Memory B cell (primary cell): ENCODE results near the gene CNPY1.
"Not testable (repeated sequence)": the region's sequence is repeated elsewhere in the genome, so short reads cannot be mapped to it uniquely, and the experiment has no call there.

Experiments
- ATAC-seq: fragments of 150-1000 bp; cut with Tn5 transposase; 2 replicates; pipeline ENCODE4 v1.10.0; 2021; ENCODE audit warnings: low read depth, mild to moderate bottlenecking, moderate library complexity
- DNase-seq, 2 donors: peaks; one replicate each; pipeline ENCODE4 v3.0.0; 2022; ENCODE audit warnings: low spot score in 2 of 2
- H3K27ac Mint-ChIP-seq: one replicate; pipeline ENCODE4 v1.8.0; 2022; ENCODE audit warnings: mild to moderate bottlenecking, moderate library complexity, mixed read lengths
- H3K27me3 Mint-ChIP-seq: one replicate; pipeline ENCODE4 v1.8.0; 2022; ENCODE audit warnings: mixed read lengths
- H3K36me3 Mint-ChIP-seq: one replicate; pipeline ENCODE4 v1.8.0; 2022; ENCODE audit warnings: mild to moderate bottlenecking, mixed read lengths
- H3K4me1 Mint-ChIP-seq: one replicate; pipeline ENCODE4 v1.8.0; 2022; ENCODE audit warnings: mixed read lengths
- H3K4me3 Mint-ChIP-seq: one replicate; pipeline ENCODE4 v1.8.0; 2022; ENCODE audit warnings: mild to moderate bottlenecking, moderate library complexity, mixed read lengths
- H3K9me3 Mint-ChIP-seq: one replicate; pipeline ENCODE4 v1.8.0; 2022; ENCODE audit warnings: mixed read lengths

CNPY1 gene

GRCh38 chr7:155546449-155546848 lies at the start of gene CNPY1:
CNPY1 (minus strand) TSS chr7:155546559; CDS start chr7:155545929, 630 bp downstream.
- not testable (repeated sequence) for H3K4me1 Mint-ChIP-seq, H3K27me3 Mint-ChIP-seq, DNase-seq, H3K9me3 Mint-ChIP-seq, ATAC-seq, H3K36me3 Mint-ChIP-seq, H3K27ac Mint-ChIP-seq, H3K4me3 Mint-ChIP-seq

DNA sequence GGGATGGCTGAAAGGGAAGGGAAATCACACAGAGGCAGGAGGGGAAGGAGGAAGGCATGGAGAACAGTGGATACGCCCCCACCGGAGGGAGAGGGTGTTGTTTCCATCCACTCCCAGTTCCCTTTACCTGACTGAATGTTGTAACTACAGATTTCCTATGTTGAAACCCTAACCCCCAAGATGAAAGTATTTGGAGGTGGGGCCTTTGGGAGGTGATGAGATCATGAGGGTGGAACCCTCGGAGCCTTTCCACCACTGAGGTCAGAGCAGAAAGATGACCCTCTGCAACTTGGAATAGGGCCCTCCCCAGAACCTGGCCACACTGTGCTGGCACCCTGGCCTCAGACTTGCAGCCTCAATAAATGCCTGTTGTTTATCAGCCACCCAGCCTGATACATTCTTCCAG lies 48.6 kb upstream of the CNPY1 start:
- Mint-ChIP-seq H3K27ac (no peak overlapping the region), H3K4me1 (peaks cover 4% of the 10 kb centered on the region), H3K27me3 (peaks cover 7% of the 10 kb centered on the region), H3K4me3 (no peak overlapping the region), H3K9me3 (no peaks in the 10 kb centered on the region), H3K36me3 (no peaks in the 10 kb centered on the region)
- DNase-seq, result no peak
- no peak for ATAC-seq

DNA sequence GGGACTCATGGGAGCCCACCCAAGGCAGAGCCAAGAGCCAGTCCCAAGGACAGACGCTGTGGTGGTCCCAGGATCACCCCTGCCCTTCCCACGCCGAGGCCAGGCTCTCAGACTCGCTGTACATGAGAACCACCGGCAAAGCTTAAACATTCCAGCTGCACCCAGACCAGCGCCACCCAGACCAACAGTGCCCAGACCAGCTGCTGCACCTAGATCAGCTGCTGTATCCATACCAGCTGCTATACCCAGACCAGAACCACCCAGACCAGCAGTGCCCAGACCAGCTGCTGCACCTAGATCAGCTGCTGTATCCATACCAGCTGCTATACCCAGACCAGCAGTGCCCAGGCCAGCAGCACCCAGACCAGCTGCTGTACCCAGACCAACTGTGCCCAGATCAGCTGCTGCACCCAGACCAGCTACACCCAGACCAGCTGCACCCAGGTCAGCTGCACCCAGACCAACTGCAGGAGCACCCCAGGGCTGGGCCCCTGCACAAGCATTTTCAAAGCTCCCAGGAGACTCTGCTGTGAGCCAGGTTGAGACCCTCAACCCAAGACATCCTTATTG lies 47.9 kb upstream of the CNPY1 start:
- Mint-ChIP-seq H3K27ac (no peak overlapping the region), H3K4me1 (peaks cover 4% of the 10 kb centered on the region), H3K4me3 (no peak overlapping the region), H3K9me3 (no peaks in the 10 kb centered on the region), H3K36me3 (no peaks in the 10 kb centered on the region), H3K27me3 (peaks cover 7% of the 10 kb centered on the region)
- no peak for ATAC-seq
- DNase-seq, result no peak

- no peaks in the 10 kb centered on the region for H3K36me3 Mint-ChIP-seq
- ATAC-seq (no peak), DNase-seq (no peak)
- H3K4me1 Mint-ChIP-seq, result no peaks in the 10 kb centered on the region
- no peak overlapping the region for H3K4me3 Mint-ChIP-seq
- no peak overlapping the region for H3K27ac Mint-ChIP-seq
- no peaks in the 10 kb centered on the region for H3K9me3 Mint-ChIP-seq
- peaks cover 8% of the 10 kb centered on the region for H3K27me3 Mint-ChIP-seq
Measured at GRCh38 chr7:155593461-155594162, 47.3 kb upstream of the CNPY1 start.

DNA sequence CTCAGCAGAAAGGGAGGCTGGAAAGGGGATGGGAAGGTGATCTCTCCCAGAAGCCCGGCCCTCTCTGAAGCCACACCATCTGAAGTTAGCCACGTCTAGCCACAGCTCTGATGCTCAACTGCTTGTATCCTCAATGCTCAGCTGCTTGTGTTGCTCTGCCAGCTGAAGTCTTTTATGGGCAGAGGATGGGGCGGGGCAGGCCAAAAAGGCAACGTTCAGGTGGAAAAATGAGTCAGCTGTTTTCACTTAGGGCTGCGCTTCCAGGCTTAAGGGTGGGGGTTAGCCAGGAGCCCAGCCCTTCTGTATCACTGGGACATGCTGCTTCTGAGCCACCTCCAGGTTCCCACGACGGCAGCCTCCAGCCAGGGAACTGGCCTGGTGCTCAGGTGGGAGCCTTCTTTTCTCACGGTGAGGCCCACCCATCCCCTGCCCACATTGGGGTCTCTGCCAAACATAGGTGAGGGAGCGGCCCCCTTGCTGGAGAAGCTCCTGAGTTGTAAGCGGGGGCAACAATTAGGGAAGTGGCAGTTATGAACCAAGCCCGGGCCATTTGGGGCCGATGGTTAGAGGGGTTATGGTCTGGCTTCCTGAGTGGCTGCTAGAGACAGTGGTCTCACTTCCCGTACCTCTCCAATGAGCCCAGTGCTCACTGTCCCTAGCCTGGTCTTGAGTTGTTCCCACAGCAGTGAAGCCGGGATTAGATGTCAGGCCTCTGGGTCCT lies 44.9 kb upstream of the CNPY1 start:
- Mint-ChIP-seq H3K4me1 (no peaks in the 10 kb centered on the region), H3K27me3 (peaks cover 18% of the 10 kb centered on the region), H3K36me3 (no peaks in the 10 kb centered on the region), H3K27ac (no peak overlapping the region), H3K9me3 (no peaks in the 10 kb centered on the region), H3K4me3 (no peak overlapping the region)
- ATAC-seq, result no peak
- no peak for DNase-seq

DNA sequence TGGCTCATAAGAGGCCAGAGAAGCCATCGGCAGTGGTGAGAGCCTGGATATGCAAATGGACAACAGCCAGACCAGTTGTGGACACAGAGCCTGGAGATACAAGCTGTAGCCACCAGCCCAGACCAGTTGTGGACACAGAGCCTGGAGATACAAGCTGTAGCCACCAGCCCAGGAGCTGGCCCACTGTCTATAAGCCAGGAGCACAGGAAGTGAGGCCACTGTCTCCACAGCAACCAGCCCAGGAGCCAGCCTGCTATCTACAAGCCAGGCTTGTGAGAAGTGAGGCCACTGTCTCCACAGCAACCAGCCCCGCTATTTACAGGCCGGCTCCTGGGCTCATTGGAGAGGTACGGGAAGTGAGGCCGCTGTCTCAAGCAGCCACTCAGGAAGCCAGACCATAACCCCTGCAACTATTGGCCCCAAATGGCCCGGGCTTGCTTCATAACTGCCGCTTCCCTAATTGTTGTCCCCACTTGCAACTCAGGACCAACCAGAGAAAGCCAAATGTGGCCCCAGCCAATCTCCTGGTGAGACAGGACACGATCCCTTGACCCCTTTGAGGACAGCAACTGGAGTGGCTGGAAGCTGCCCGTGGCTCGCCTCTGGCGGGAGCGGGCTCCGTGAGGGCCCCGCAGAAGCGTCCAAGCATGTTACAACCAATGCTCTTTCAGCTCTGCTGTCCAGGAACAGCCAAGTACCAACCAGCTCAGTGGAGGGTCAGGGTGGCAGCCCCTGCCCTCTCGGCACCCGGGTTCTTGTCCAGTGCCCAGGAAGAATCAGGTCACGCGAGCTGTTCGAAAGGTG lies 44.1 kb upstream of the CNPY1 start:
- Mint-ChIP-seq H3K36me3 (no peaks in the 10 kb centered on the region), H3K4me1 (peaks cover 2% of the 10 kb centered on the region), H3K9me3 (no peaks in the 10 kb centered on the region), H3K4me3 (no peak overlapping the region), H3K27ac (no peak overlapping the region), H3K27me3 (peaks cover 23% of the 10 kb centered on the region)
- DNase-seq (no peak), ATAC-seq (no peak)

- no peak for DNase-seq
- Mint-ChIP-seq H3K4me3 (no peak overlapping the region), H3K9me3 (no peaks in the 10 kb centered on the region), H3K4me1 (peaks cover 4% of the 10 kb centered on the region), H3K36me3 (no peaks in the 10 kb centered on the region), H3K27me3 (peaks cover 27% of the 10 kb centered on the region), H3K27ac (no peak overlapping the region)
- no peak for ATAC-seq
Measured at GRCh38 chr7:155589001-155589980, 42.9 kb upstream of the CNPY1 start.

GRCh38 chr7:155588468-155588998 lies 42.2 kb upstream of the CNPY1 start:
- H3K27ac Mint-ChIP-seq, result no peak overlapping the region
- H3K9me3 Mint-ChIP-seq, result no peaks in the 10 kb centered on the region
- no peaks in the 10 kb centered on the region for H3K36me3 Mint-ChIP-seq
- H3K4me1 Mint-ChIP-seq, result peaks cover 4% of the 10 kb centered on the region
- peaks cover 24% of the 10 kb centered on the region for H3K27me3 Mint-ChIP-seq
- H3K4me3 Mint-ChIP-seq, result no peak overlapping the region
- ATAC-seq (no peak), DNase-seq (no peak)

GRCh38 chr7:155587486-155587885 lies 41.1 kb upstream of the CNPY1 start:
- ATAC-seq (no peak), DNase-seq (no peak)
- Mint-ChIP-seq H3K4me3 (no peak overlapping the region), H3K36me3 (no peaks in the 10 kb centered on the region), H3K27ac (no peak overlapping the region), H3K27me3 (peaks cover 22% of the 10 kb centered on the region), H3K4me1 (peaks cover 4% of the 10 kb centered on the region), H3K9me3 (no peaks in the 10 kb centered on the region)

- peaks cover 4% of the 10 kb centered on the region for H3K4me1 Mint-ChIP-seq
- DNase-seq, result no peak
- no peak overlapping the region for H3K4me3 Mint-ChIP-seq
- no peak for ATAC-seq
- no peaks in the 10 kb centered on the region for H3K36me3 Mint-ChIP-seq
- H3K27me3 Mint-ChIP-seq, result peaks cover 22% of the 10 kb centered on the region
- H3K9me3 Mint-ChIP-seq, result no peaks in the 10 kb centered on the region
- H3K27ac Mint-ChIP-seq, result no peak overlapping the region
Measured at GRCh38 chr7:155586843-155587440, 40.6 kb upstream of the CNPY1 start.

DNA sequence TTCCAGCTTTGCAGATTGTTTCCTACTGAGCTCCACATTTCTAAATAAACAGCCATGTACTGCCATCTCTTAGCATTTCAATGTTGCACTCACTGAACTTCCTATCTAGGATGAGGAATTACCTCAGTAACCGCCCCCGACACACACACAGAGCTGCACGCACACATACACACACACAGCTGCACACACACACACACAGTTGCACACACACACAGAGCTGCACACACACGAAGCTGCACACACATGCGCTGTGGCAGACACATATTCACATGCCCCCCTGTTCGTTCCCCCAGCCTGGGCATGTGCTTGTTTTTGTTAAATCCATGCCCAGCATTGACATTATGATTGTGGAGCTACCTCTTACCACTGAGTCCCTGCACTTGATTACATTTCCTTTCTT lies 39.6 kb upstream of the CNPY1 start:
- Mint-ChIP-seq H3K4me3 (no peak overlapping the region), H3K4me1 (peaks cover 4% of the 10 kb centered on the region), H3K9me3 (no peaks in the 10 kb centered on the region), H3K27me3 (peaks cover 22% of the 10 kb centered on the region), H3K27ac (no peak overlapping the region), H3K36me3 (no peaks in the 10 kb centered on the region)
- ATAC-seq (no peak), DNase-seq (no peak)

DNA sequence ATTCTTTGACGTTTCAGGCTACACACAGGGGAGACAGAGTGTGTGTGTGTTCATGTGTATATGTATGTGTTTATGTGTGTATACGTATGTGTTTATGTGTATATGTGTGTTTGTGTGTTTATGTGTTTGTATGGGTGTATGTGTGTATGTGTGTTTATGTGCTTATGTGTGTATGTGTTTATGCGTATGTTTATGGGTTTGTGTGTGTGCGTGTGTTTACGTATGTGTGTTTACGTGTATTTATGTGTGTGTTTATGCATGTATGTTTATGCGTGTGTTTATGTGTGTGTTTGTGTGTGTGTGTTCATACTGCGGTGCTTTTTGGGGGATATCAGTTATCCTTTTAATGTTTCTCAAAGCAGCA lies 39.2 kb upstream of the CNPY1 start:
- Mint-ChIP-seq H3K4me1 (peaks cover 4% of the 10 kb centered on the region), H3K9me3 (no peaks in the 10 kb centered on the region), H3K36me3 (no peaks in the 10 kb centered on the region), H3K4me3 (no peak overlapping the region), H3K27me3 (peaks cover 22% of the 10 kb centered on the region), H3K27ac (no peak overlapping the region)
- DNase-seq (no peak), ATAC-seq (no peak)
